ENCODE measurements around the gene HILPDA. TPM values are rescaled to one million over a fixed set of nuclear protein-coding genes. Genes with fewer than 3 reads are reported as not detected.
"Not testable (repeated sequence)": the region's sequence is repeated elsewhere in the genome, so short reads cannot be mapped to it uniquely, and the experiment has no call there.

Gene HILPDA
- total and polyA plus RNA-seq, 10 of the 15 experiments (the other 5 are each of a cell fraction or from before 2014, with no cell fraction given): 12.0 to 232 (median 26.4) TPM

DNA sequence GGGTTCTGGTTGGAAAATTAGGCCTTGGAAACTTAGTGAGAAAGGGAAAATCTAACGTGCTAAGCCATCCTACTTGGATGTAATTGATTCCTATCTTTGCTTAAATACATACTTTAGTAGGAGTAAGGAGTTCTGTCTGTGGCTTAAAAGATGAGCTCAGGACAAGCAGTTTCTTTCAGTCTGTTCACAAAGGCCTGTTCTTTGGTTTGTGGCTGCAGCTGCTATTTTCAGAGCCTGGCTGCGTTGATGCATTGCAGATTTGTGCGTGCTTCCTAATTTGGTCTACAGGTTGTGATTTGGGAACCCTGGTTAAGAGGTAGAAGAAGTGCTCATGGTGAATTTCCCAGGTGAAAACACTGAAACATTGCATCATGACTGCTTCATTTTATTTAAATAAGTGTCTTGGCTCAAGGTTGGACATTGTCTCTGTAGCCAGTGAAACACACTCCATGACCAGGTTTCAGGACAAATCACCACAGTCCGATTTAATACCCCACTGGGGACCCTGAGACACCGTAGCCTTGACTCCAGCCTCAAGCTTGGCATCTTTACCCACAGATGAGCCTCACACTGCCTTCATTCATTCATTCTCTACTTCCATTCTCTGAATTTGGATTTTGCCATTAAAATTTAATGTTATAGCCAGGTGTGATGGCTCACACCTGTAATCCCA is 51.8 kb downstream of the HILPDA start:
- ATAC-seq (peak; percentile 74), FAIRE-seq (peak; percentile 89), DNase-seq (ENCODE audit: low read depth, low spot score) (peak; percentile 35)
- TF ChIP-seq MEF2A (IDR thresholded peaks at IDR 0.05; ENCODE audit: insufficient read depth, low read depth, low read length) (0 out of 2 replicates have a peak, but pooled peaks have one; percentile 6), RUNX3 (IDR thresholded peaks at IDR 0.05; ENCODE audit: low read length) (peak; percentile 46)
- RAD21 ChIA-PET (ENCODE audit: unreplicated experiment): interaction anchor here (0.7 kb wide), 1 partner anchor 80 kb away, joined by 5 read pairs; no protein-coding TSS in a partner anchor
- in situ Hi-C loops (cut with MboI); H3K36me3 ChIP-seq (ENCODE audit: control insufficient read depth in 2 of 2, insufficient read depth in 2 of 2, low read length in 1 of 2); H3K79me2 ChIP-seq (ENCODE audit: control insufficient read depth, insufficient read depth, low read length); H3K9ac ChIP-seq (ENCODE audit: control insufficient read depth, insufficient read depth, low read length); BruUV-seq (replicated peaks); H3K9me3 ChIP-seq (replicated peaks; ENCODE audit: control insufficient read depth, insufficient read depth, low read length); H3K27me3 ChIP-seq (replicated peaks in 1 of 2; ENCODE audit: control insufficient read depth in 2 of 2, insufficient read depth in 2 of 2, low read length in 1 of 2); H2AFZ ChIP-seq (ENCODE audit: control insufficient read depth, low read depth, low read length); CTCF ChIA-PET; intact Hi-C loops (cut with micrococcal nuclease; ENCODE audit: unreplicated experiment); H4K20me1 ChIP-seq (ENCODE audit: control insufficient read depth, insufficient read depth): not testable (repeated sequence)
- SMC1A ChIA-PET (ENCODE audit: uncharacterized antibody, unreplicated experiment): interaction anchor here (1.2 kb wide), 1 partner anchor 48 kb away, joined by 3 read pairs; no protein-coding TSS in a partner anchor
- H3K4me1 ChIP-seq (ENCODE audit: control insufficient read depth, insufficient read depth, low read length): peaks cover 18% of the 10 kb centered on the region; the same call in 1 of the 2 replicates
- POLR2A ChIA-PET: interaction anchor here (0.7 kb wide), 1 partner anchor 257 kb away, joined by 4 read pairs; no protein-coding TSS in a partner anchor
- WGBS (ENCODE audit: insufficient coverage, insufficient replicate concordance, low lambda C conversion rate, missing lambda C conversion rate): 1% methylated on average over 5 of the region's 5 CpGs
- peak overlapping the region; percentile 39 for H3K27ac ChIP-seq (ENCODE audit: control insufficient read depth, insufficient read depth)
- peak overlapping the region; percentile 58 for H3K4me2 ChIP-seq (ENCODE audit: control insufficient read depth, insufficient read depth)
- peak overlapping the region; percentile 56; the same call in 1 of the 2 replicates for H3K4me3 ChIP-seq

Small RNA genes within 50 kb of the gene (small RNA-seq; reads per million reads assigned to genes)
- gene AC010655.1 (not detected), gene AC010655.2 (not detected), gene RF00017 (not detected), gene RNU7-54P (not detected)

Other genes with a start within 250 kb of the HILPDA start
- not detected in 2 replicates for gene LEP, start 214.6 kb upstream of the HILPDA start, total RNA-seq (2014; rRNA removed)
- not detected in 2 replicates for gene LEP, start 214.6 kb upstream of the HILPDA start, total RNA-seq (2014; rRNA removed; fragmentation: Illumina TruSeq; extraction: Trizol)
- gene LEP, start 214.6 kb upstream of the HILPDA start, total RNA-seq (2021): not detected in 2 replicates
- not detected in 2 replicates for gene LEP, start 214.6 kb upstream of the HILPDA start, polyA plus RNA-seq (2011; rRNA removed)
- gene LEP, start 214.6 kb upstream of the HILPDA start, polyA plus RNA-seq (2014; fragmentation: Illumina TruSeq; extraction: Trizol): not detected in 2 replicates
- gene LEP, start 214.6 kb upstream of the HILPDA start, polyA plus RNA-seq (2014; fragmentation: Nextera tagmentation; extraction: Ambion mirVana): not detected
- gene LEP, start 214.6 kb upstream of the HILPDA start, polyA plus RNA-seq (2014; rRNA removed): not detected in 2 replicates
- not detected for gene LEP, start 214.6 kb upstream of the HILPDA start, polyA plus RNA-seq (2016; fragmentation: Nextera tagmentation; extraction: Ambion mirVana)
- gene RBM28, start 112.0 kb upstream of the HILPDA start, total RNA-seq (2014; rRNA removed): 14.3 and 16.0 TPM in 2 replicates
- gene RBM28, start 112.0 kb upstream of the HILPDA start, total RNA-seq (2014; rRNA removed; fragmentation: Illumina TruSeq; extraction: Trizol): 32.0 and 34.9 TPM in 2 replicates
- gene RBM28, start 112.0 kb upstream of the HILPDA start, total RNA-seq (2021): 40.8 and 47.0 TPM in 2 replicates
- gene RBM28, start 112.0 kb upstream of the HILPDA start, polyA plus RNA-seq (2011; rRNA removed): 26.5 and 38.2 TPM in 2 replicates
- gene RBM28, start 112.0 kb upstream of the HILPDA start, polyA plus RNA-seq (2014; fragmentation: Illumina TruSeq; extraction: Trizol): 36.1 and 46.4 TPM in 2 replicates
- gene RBM28, start 112.0 kb upstream of the HILPDA start, polyA plus RNA-seq (2014; fragmentation: Nextera tagmentation; extraction: Ambion mirVana): 10 to 100 TPM; 17.9 to 29.6 TPM
- 26.2 and 33.7 TPM in 2 replicates for gene RBM28, start 112.0 kb upstream of the HILPDA start, polyA plus RNA-seq (2014; rRNA removed)
- gene RBM28, start 112.0 kb upstream of the HILPDA start, polyA plus RNA-seq (2016; fragmentation: Nextera tagmentation; extraction: Ambion mirVana): 10 to 100 TPM; 39.6 to 50.4 TPM
- gene PRRT4, start 94.2 kb upstream of the HILPDA start, total RNA-seq (2014; rRNA removed): not detected in 2 replicates
- gene PRRT4, start 94.2 kb upstream of the HILPDA start, total RNA-seq (2014; rRNA removed; fragmentation: Illumina TruSeq; extraction: Trizol): not detected in 2 replicates
- gene PRRT4, start 94.2 kb upstream of the HILPDA start, total RNA-seq (2021): not detected in 2 replicates
- gene PRRT4, start 94.2 kb upstream of the HILPDA start, polyA plus RNA-seq (2011; rRNA removed): not detected in 2 replicates
- not detected in 2 replicates for gene PRRT4, start 94.2 kb upstream of the HILPDA start, polyA plus RNA-seq (2014; fragmentation: Illumina TruSeq; extraction: Trizol)
- not detected for gene PRRT4, start 94.2 kb upstream of the HILPDA start, polyA plus RNA-seq (2014; fragmentation: Nextera tagmentation; extraction: Ambion mirVana)
- not detected in 2 replicates for gene PRRT4, start 94.2 kb upstream of the HILPDA start, polyA plus RNA-seq (2014; rRNA removed)
- not detected for gene PRRT4, start 94.2 kb upstream of the HILPDA start, polyA plus RNA-seq (2016; fragmentation: Nextera tagmentation; extraction: Ambion mirVana)
- 48.4 and 51.7 TPM in 2 replicates for gene IMPDH1, start 45.9 kb upstream of the HILPDA start, total RNA-seq (2014; rRNA removed)
- 27.7 and 31.4 TPM in 2 replicates for gene IMPDH1, start 45.9 kb upstream of the HILPDA start, total RNA-seq (2014; rRNA removed; fragmentation: Illumina TruSeq; extraction: Trizol)
- gene IMPDH1, start 45.9 kb upstream of the HILPDA start, total RNA-seq (2021): 56.0 and 61.3 TPM in 2 replicates
- gene IMPDH1, start 45.9 kb upstream of the HILPDA start, polyA plus RNA-seq (2011; rRNA removed): 18.5 and 34.8 TPM in 2 replicates
- gene IMPDH1, start 45.9 kb upstream of the HILPDA start, polyA plus RNA-seq (2014; fragmentation: Illumina TruSeq; extraction: Trizol): 10.5 and 24.0 TPM in 2 replicates
- gene IMPDH1, start 45.9 kb upstream of the HILPDA start, polyA plus RNA-seq (2014; fragmentation: Nextera tagmentation; extraction: Ambion mirVana): 1 to 10 TPM in 1 of 2 experiments, under 1 TPM in 1; 0.50 to 1.5 TPM
- 50.8 and 55.9 TPM in 2 replicates for gene IMPDH1, start 45.9 kb upstream of the HILPDA start, polyA plus RNA-seq (2014; rRNA removed)
- 10 to 100 TPM; 48.7 to 58.3 TPM for gene IMPDH1, start 45.9 kb upstream of the HILPDA start, polyA plus RNA-seq (2016; fragmentation: Nextera tagmentation; extraction: Ambion mirVana)
- 26.8 and 29.4 TPM in 2 replicates for gene METTL2B, start 20.9 kb downstream of the HILPDA start, total RNA-seq (2014; rRNA removed)
- gene METTL2B, start 20.9 kb downstream of the HILPDA start, total RNA-seq (2014; rRNA removed; fragmentation: Illumina TruSeq; extraction: Trizol): 35.3 and 36.9 TPM in 2 replicates
- gene METTL2B, start 20.9 kb downstream of the HILPDA start, total RNA-seq (2021): 27.7 and 28.1 TPM in 2 replicates
- 36.4 and 37.8 TPM in 2 replicates for gene METTL2B, start 20.9 kb downstream of the HILPDA start, polyA plus RNA-seq (2011; rRNA removed)
- gene METTL2B, start 20.9 kb downstream of the HILPDA start, polyA plus RNA-seq (2014; fragmentation: Illumina TruSeq; extraction: Trizol): 36.6 and 51.7 TPM in 2 replicates
- 10 to 100 TPM; 40.5 to 48.4 TPM for gene METTL2B, start 20.9 kb downstream of the HILPDA start, polyA plus RNA-seq (2014; fragmentation: Nextera tagmentation; extraction: Ambion mirVana)
- gene METTL2B, start 20.9 kb downstream of the HILPDA start, polyA plus RNA-seq (2014; rRNA removed): 18.9 and 20.7 TPM in 2 replicates
- 10 to 100 TPM; 43.4 to 43.5 TPM for gene METTL2B, start 20.9 kb downstream of the HILPDA start, polyA plus RNA-seq (2016; fragmentation: Nextera tagmentation; extraction: Ambion mirVana)
- gene GARIN1A, start 216.4 kb downstream of the HILPDA start, total RNA-seq (2014; rRNA removed): 0.16 and 0.40 TPM in 2 replicates
- gene GARIN1A, start 216.4 kb downstream of the HILPDA start, total RNA-seq (2014; rRNA removed; fragmentation: Illumina TruSeq; extraction: Trizol): 0.13 and 0.14 TPM in 2 replicates
- 0.21 and 0.23 TPM in 2 replicates for gene GARIN1A, start 216.4 kb downstream of the HILPDA start, total RNA-seq (2021)
- gene GARIN1A, start 216.4 kb downstream of the HILPDA start, polyA plus RNA-seq (2011; rRNA removed): 0.22 and 0.43 TPM in 2 replicates
- 0.41 and 0.60 TPM in 2 replicates for gene GARIN1A, start 216.4 kb downstream of the HILPDA start, polyA plus RNA-seq (2014; fragmentation: Illumina TruSeq; extraction: Trizol)
- gene GARIN1A, start 216.4 kb downstream of the HILPDA start, polyA plus RNA-seq (2014; fragmentation: Nextera tagmentation; extraction: Ambion mirVana): under 1 TPM; 0.04 to 0.05 TPM
- gene GARIN1A, start 216.4 kb downstream of the HILPDA start, polyA plus RNA-seq (2014; rRNA removed): 0.17 and 0.49 TPM in 2 replicates
- under 1 TPM in 1 of 2 experiments, not detected in 1; 0.35 TPM for gene GARIN1A, start 216.4 kb downstream of the HILPDA start, polyA plus RNA-seq (2016; fragmentation: Nextera tagmentation; extraction: Ambion mirVana)

Measured in GM12878 (cell line).